Calu3 (cell line): Measurements from ENCODE around the gene CTNNA2. TPM values are rescaled to one million over a fixed set of nuclear protein-coding genes. Genes with fewer than 3 reads are reported as not detected.

Source experiments
- BruUV-seq: library from RNA; stranded (reverse); fragments of 400-500 nt; replicated peaks from 2 replicates; lab custom pipeline; 2021; lab: Mats Ljungman, UMichigan
- CTCF ChIA-PET: fragments of 300-600 bp; sonication (Branson Sonifier 250); formaldehyde crosslinking; loops from one replicate; lab custom pipeline; 2022; ENCODE audit warnings: antibody characterized with exemption; lab: Charles Lee
- DNase-seq: peaks from one replicate; pipeline ENCODE4 v3.0.0; 2022
- H3K27ac Mint-ChIP-seq: one replicate; pipeline ENCODE4 v1.8.0; 2022; ENCODE audit warnings: mixed read lengths; ENCODE audit not compliant: unreplicated experiment
- H3K27me3 Mint-ChIP-seq: one replicate; pipeline ENCODE4 v1.8.0; 2022; ENCODE audit warnings: mixed read lengths; ENCODE audit not compliant: unreplicated experiment
- H3K36me3 Mint-ChIP-seq: one replicate; pipeline ENCODE4 v1.8.0; 2022; ENCODE audit warnings: mild to moderate bottlenecking, moderate library complexity, mixed read lengths; ENCODE audit not compliant: insufficient read depth, unreplicated experiment
- H3K4me1 Mint-ChIP-seq: one replicate; pipeline ENCODE4 v1.8.0; 2022; ENCODE audit warnings: mild to moderate bottlenecking, low read depth, mixed read lengths; ENCODE audit not compliant: unreplicated experiment
- H3K4me3 Mint-ChIP-seq: one replicate; pipeline ENCODE4 v1.8.0; 2022; ENCODE audit warnings: mild to moderate bottlenecking, low read depth, moderate library complexity, mixed read lengths; ENCODE audit not compliant: unreplicated experiment
- H3K9me3 Mint-ChIP-seq: one replicate; pipeline ENCODE4 v1.8.0; 2022; ENCODE audit warnings: low read depth, mixed read lengths; ENCODE audit not compliant: unreplicated experiment
- CTCF ChIP-seq: fragments of 200-600 bp; IDR thresholded peaks from one replicate; pipeline ENCODE4 v1.8.0; 2022; ENCODE audit warnings: antibody characterized with exemption; ENCODE audit not compliant: unreplicated experiment
- intact Hi-C: fragments of 100-400 bp; cut with micrococcal nuclease; formaldehyde crosslinking; loops from one replicate; pipeline ENCODE4 v1.10.0; 2022; ENCODE audit not compliant: unreplicated experiment
- total RNA-seq: library from RNA; stranded (reverse); gene quantifications from 2 replicates; pipeline ENCODE4 v1.2.3, GENCODE V29; 2022

The CTNNA2 gene
- total RNA-seq, 1 experiment from 2014 or later = not detected

GRCh38 chr2:80393991-80394390, 881.1 kb downstream of the CTNNA2 start:
- CTCF ChIA-PET = no interaction called here
- Mint-ChIP-seq H3K4me1 (no peaks in the 10 kb centered on the region), H3K9me3 (peaks cover 17% of the 10 kb centered on the region), H3K27ac (no peak overlapping the region), H3K36me3 (no peaks in the 10 kb centered on the region), H3K4me3 (no peak overlapping the region), H3K27me3 (no peaks in the 10 kb centered on the region)
- no peak for DNase-seq
- BruUV-seq = no TSS peak
- intact Hi-C loops = no loop called here
- no peak for TF ChIP-seq CTCF

- intact Hi-C loops = no loop called here
- TF ChIP-seq CTCF = no peak
- BruUV-seq = no TSS peak
- H3K4me3 Mint-ChIP-seq = no peak overlapping the region
- H3K27me3 Mint-ChIP-seq = no peaks in the 10 kb centered on the region
- CTCF ChIA-PET = no interaction called here
- no peaks in the 10 kb centered on the region for H3K36me3 Mint-ChIP-seq
- H3K9me3 Mint-ChIP-seq = peaks cover 13% of the 10 kb centered on the region
- H3K27ac Mint-ChIP-seq = no peak overlapping the region
- no peak for DNase-seq
- no peaks in the 10 kb centered on the region for H3K4me1 Mint-ChIP-seq
Measured at GRCh38 chr2:80395251-80395650, 882.4 kb downstream of the CTNNA2 start.

GRCh38 chr2:80396276-80396675, 883.4 kb downstream of the CTNNA2 start:
- no peak for TF ChIP-seq CTCF
- H3K4me3 Mint-ChIP-seq = no peak overlapping the region
- no peak overlapping the region for H3K27ac Mint-ChIP-seq
- intact Hi-C loops = no loop called here
- no peaks in the 10 kb centered on the region for H3K4me1 Mint-ChIP-seq
- H3K9me3 Mint-ChIP-seq = peaks cover 19% of the 10 kb centered on the region
- no peaks in the 10 kb centered on the region for H3K36me3 Mint-ChIP-seq
- BruUV-seq = no TSS peak
- no peak for DNase-seq
- H3K27me3 Mint-ChIP-seq = no peaks in the 10 kb centered on the region
- CTCF ChIA-PET = no interaction called here

DNA sequence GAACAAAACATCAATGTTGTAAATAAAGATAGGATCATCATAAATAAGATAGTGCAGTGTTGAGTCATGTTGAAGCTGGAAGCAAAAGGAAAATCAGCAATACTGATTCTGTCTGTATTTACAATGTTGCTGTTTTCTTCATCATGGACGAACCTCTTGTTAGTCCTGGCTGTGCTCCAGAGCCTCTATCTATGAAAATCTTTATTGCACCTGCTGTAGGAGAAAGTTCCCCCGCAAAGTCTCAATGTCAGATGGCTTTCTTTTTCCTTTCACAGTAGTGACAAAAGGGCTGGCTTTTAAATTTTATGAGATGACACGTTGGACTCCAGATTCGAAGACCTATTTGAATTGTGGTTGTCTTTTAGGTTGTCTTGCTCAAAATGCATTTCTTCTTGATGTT, 890.2 kb downstream of the CTNNA2 start:
- Mint-ChIP-seq H3K4me3 (no peak overlapping the region), H3K9me3 (peaks cover 12% of the 10 kb centered on the region), H3K27me3 (no peaks in the 10 kb centered on the region), H3K27ac (no peak overlapping the region), H3K4me1 (no peaks in the 10 kb centered on the region), H3K36me3 (no peaks in the 10 kb centered on the region)
- BruUV-seq = no TSS peak
- intact Hi-C loops = no loop called here
- no peak for TF ChIP-seq CTCF
- no peak for DNase-seq
- CTCF ChIA-PET = interaction anchor here (0.6 kb wide), 1 partner anchor 484 kb away, joined by 3 read pairs; no protein-coding TSS in a partner anchor
